H1 (cell line): ENCODE data around the gene FKRP. TPM values are rescaled to one million over a fixed set of nuclear protein-coding genes. Genes with fewer than 3 reads are reported as not detected.
"Not testable (repeated sequence)": the region's sequence is repeated elsewhere in the genome, so short reads cannot be mapped to it uniquely, and the experiment has no call there.

Source experiments
- CTCF ChIA-PET: fragments of 300-600 bp; sonication (Branson Sonifier 250); formaldehyde crosslinking; loops from one replicate; lab custom pipeline; 2021; ENCODE audit not compliant: partially characterized antibody; lab: Charles Lee
- POLR2A ChIA-PET: fragments of 300-600 bp; sonication (Branson Sonifier 250); formaldehyde crosslinking; loops from one replicate; lab custom pipeline; 2021; ENCODE audit warnings: inconsistent platforms; ENCODE audit not compliant: partially characterized antibody; lab: Charles Lee
- DNase-seq, 2 experiments: peaks; one replicate each; pipeline versions ENCODE4 v3.0.0 to v3.0.0-alpha.2; 2010 to 2022; ENCODE audit warnings: low spot score in 2 of 2, low read depth in 1 of 2, mixed read lengths in 1 of 2
- FAIRE-seq: peaks from 2 replicates; lab custom pipeline; 2011; peaks lifted over from hg19 to GRCh38; lab: Jason Lieb, UNC
- H2AFZ ChIP-seq: 2 replicates; pipeline ENCODE4 v1.8.1; 2012; ENCODE audit warnings: low read length, inconsistent platforms
- H2AK5ac ChIP-seq: 2 replicates; pipeline ENCODE4 v1.6.1; 2013; ENCODE audit warnings: low read depth, low read length
- H2BK120ac ChIP-seq: replicated peaks from 2 replicates; pipeline ENCODE3; 2013; ENCODE audit warnings: low read depth, low read length, inconsistent platforms
- H2BK12ac ChIP-seq: 2 replicates; pipeline ENCODE4 v1.6.1; 2013; ENCODE audit warnings: low read depth, low read length
- H2BK15ac ChIP-seq: 2 replicates; pipeline ENCODE4 v1.6.1; 2013; ENCODE audit warnings: low read length
- H2BK20ac ChIP-seq: 2 replicates; pipeline ENCODE4 v1.6.1; 2013; ENCODE audit warnings: low read length
- H2BK5ac ChIP-seq: 2 replicates; pipeline ENCODE4 v1.6.1; 2013; ENCODE audit warnings: low read depth, low read length
- H3K14ac ChIP-seq: 2 replicates; pipeline ENCODE4 v1.6.1; 2013; ENCODE audit warnings: inconsistent platforms; ENCODE audit not compliant: insufficient read length
- H3K18ac ChIP-seq: 2 replicates; pipeline ENCODE4 v1.6.1; 2013; ENCODE audit warnings: low read length; ENCODE audit errors: extremely low read depth
- H3K23ac ChIP-seq: 2 replicates; pipeline ENCODE4 v1.6.1; 2013; ENCODE audit warnings: inconsistent platforms; ENCODE audit not compliant: insufficient read length
- H3K23me2 ChIP-seq: 2 replicates; pipeline ENCODE4 v1.6.1; 2013; ENCODE audit warnings: low read depth, low read length
- H3K27ac ChIP-seq: 2 replicates; pipeline ENCODE4 v1.6.1; 2011; ENCODE audit warnings: low read depth, low read length, inconsistent platforms
- H3K27me3 ChIP-seq, 4 experiments: replicated peaks in 1 of 4; 1 replicate in 1 of 4; 2 replicates in 3 of 4; pipeline versions ENCODE4 v1.6.1 to v1.8.1; 2011 to 2013; ENCODE audit warnings: low read length in 3 of 4, mild to moderate bottlenecking in 3 of 4, inconsistent platforms in 2 of 4, mixed read lengths in 2 of 4, moderate library complexity in 1 of 4; ENCODE audit not compliant: control insufficient read depth in 3 of 4, insufficient read depth in 3 of 4; ENCODE audit errors: extremely low read depth in 1 of 4
- H3K36me3 ChIP-seq, 4 experiments: 2 replicates each; pipeline versions ENCODE4 v1.6.1 to v1.8.1; 2011 to 2013; ENCODE audit warnings: mild to moderate bottlenecking in 4 of 4, low read length in 3 of 4, moderate library complexity in 2 of 4, control low read depth in 1 of 4, inconsistent platforms in 1 of 4; ENCODE audit not compliant: insufficient read depth in 4 of 4, control insufficient read depth in 2 of 4
- H3K4ac ChIP-seq: replicated peaks from 2 replicates; pipeline ENCODE3; 2013; ENCODE audit warnings: low read length, low read depth, mixed read lengths, inconsistent platforms; ENCODE audit not compliant: insufficient read length
- H3K4me1 ChIP-seq, 4 experiments: replicated peaks in 1 of 4; 1 replicate in 1 of 4; 2 replicates in 3 of 4; pipeline versions ENCODE4 v1.6.1 to v1.8.1; 2011 to 2013; ENCODE audit warnings: low read length in 3 of 4, inconsistent platforms in 2 of 4, mixed read lengths in 1 of 4; ENCODE audit not compliant: insufficient read depth in 4 of 4, control insufficient read depth in 3 of 4
- H3K4me2 ChIP-seq, 2 experiments: 2 replicates each; pipeline versions ENCODE4 v1.6.1 to v1.8.1; 2011 to 2013; ENCODE audit warnings: low read depth in 2 of 2, low read length in 2 of 2, control low read depth in 1 of 2, inconsistent platforms in 1 of 2, mild to moderate bottlenecking in 1 of 2; ENCODE audit not compliant: insufficient read depth in 1 of 2
- H3K4me3 ChIP-seq, 4 experiments: fragments of 200-600, 300-600 bp in 1 of 4; sonication (generic), shearing (Covaris generic), sonication (Bioruptor Twin) in 1 of 4; 2 replicates each; pipeline versions ENCODE4 v1.5.1 to v1.8.1; 2011 to 2016; ENCODE audit warnings: low read length in 4 of 4, low read depth in 3 of 4, control low read depth in 2 of 4, inconsistent platforms in 2 of 4, mild to moderate bottlenecking in 2 of 4, mixed read lengths in 1 of 4, moderate library complexity in 1 of 4; ENCODE audit not compliant: insufficient read depth in 2 of 4; ENCODE audit errors: extremely low read depth in 1 of 4
- H3K56ac ChIP-seq: replicated peaks from 2 replicates; pipeline ENCODE3; 2013; ENCODE audit warnings: low read depth, mild to moderate bottlenecking, mixed read lengths, low read length, inconsistent platforms; ENCODE audit not compliant: insufficient read length
- H3K79me1 ChIP-seq: 2 replicates; pipeline ENCODE4 v1.6.1; 2013; ENCODE audit warnings: low read depth, low read length, control low read depth
- H3K79me2 ChIP-seq, 2 experiments: 2 replicates each; pipeline versions ENCODE4 v1.6.1 to v1.8.1; 2012 to 2013; ENCODE audit warnings: low read length in 2 of 2, mild to moderate bottlenecking in 2 of 2, inconsistent platforms in 1 of 2; ENCODE audit not compliant: insufficient read depth in 2 of 2, control insufficient read depth in 1 of 2
- H3K9ac ChIP-seq, 4 experiments: replicated peaks in 1 of 4; 1 replicate in 1 of 4; 2 replicates in 3 of 4; pipeline versions ENCODE4 v1.6.1 to v1.8.1; 2011 to 2013; ENCODE audit warnings: low read depth in 3 of 4, low read length in 3 of 4, control low read depth in 2 of 4, mild to moderate bottlenecking in 2 of 4, moderate library complexity in 2 of 4, inconsistent platforms in 1 of 4; ENCODE audit errors: extremely low read depth in 1 of 4
- H3K9me3 ChIP-seq, 2 experiments: 2 replicates each; pipeline versions ENCODE4 v1.6.1 to v1.8.1; 2012 to 2013; ENCODE audit warnings: mild to moderate bottlenecking in 2 of 2, moderate library complexity in 2 of 2, control low read depth in 1 of 2, inconsistent platforms in 1 of 2, low read depth in 1 of 2, low read length in 1 of 2, mixed read lengths in 1 of 2; ENCODE audit not compliant: insufficient read depth in 2 of 2
- H4K20me1 ChIP-seq, 2 experiments: replicated peaks in 1 of 2; 2 replicates each; pipeline versions ENCODE3 to v1.8.1; 2011 to 2013; ENCODE audit warnings: inconsistent platforms in 2 of 2, low read length in 2 of 2, mild to moderate bottlenecking in 1 of 2; ENCODE audit not compliant: insufficient read depth in 2 of 2, control insufficient read depth in 1 of 2
- H4K5ac ChIP-seq: 2 replicates; pipeline ENCODE4 v1.6.1; 2013; ENCODE audit warnings: low read length, low read depth, mixed read lengths, inconsistent platforms; ENCODE audit not compliant: insufficient read length
- H4K8ac ChIP-seq: 2 replicates; pipeline ENCODE4 v1.8.0; 2013; ENCODE audit warnings: mild to moderate bottlenecking, moderate library complexity, low read length, inconsistent platforms; ENCODE audit not compliant: insufficient read depth; ENCODE audit errors: extremely low read depth
- H4K91ac ChIP-seq: replicated peaks from 2 replicates; pipeline ENCODE3; 2013; ENCODE audit warnings: low read length, mixed read lengths, inconsistent platforms; ENCODE audit not compliant: insufficient read length
- WGBS, 2 experiments: shearing (Covaris generic) in 1 of 2; methylation state at CpG; one replicate each; pipeline versions ENCODE4 v1.1.6 to v1.1.7; 2013 to 2015; ENCODE audit warnings: low lambda C conversion rate in 2 of 2, mixed read lengths in 2 of 2, inconsistent platforms in 1 of 2, low coverage in 1 of 2, missing lambda C conversion rate in 1 of 2; ENCODE audit not compliant: insufficient replicate concordance in 2 of 2, insufficient coverage in 1 of 2, insufficient read length in 1 of 2; ENCODE audit errors: extremely low coverage in 1 of 2, missing lambda C conversion rate in 1 of 2; 5-methylcytosine and 5-hydroxymethylcytosine counted together
- polyA plus RNA-seq, 7 experiments: library from polyadenylated mRNA; depleted of rRNA in 3 of 7; stranded (reverse) in 5 of 7; unstranded in 2 of 7; fragments of >200 nt in 5 of 7; fragments of 200-250 nt in 2 of 7; gene quantifications; 1 replicate in 5 of 7; 2 replicates in 1 of 7; 4 replicates in 1 of 7; pipeline versions ENCODE4 v1.2.1 to v1.2.3, GENCODE V29; 2011 to 2013; ENCODE audit warnings: missing spikeins in 2 of 7, mixed read lengths in 2 of 7
- total RNA-seq: library from RNA; stranded (reverse); fragmentation: NEBNext Ultra II Directional; extraction: Animal tissue kit (Norgen Biotek cat#: 25700); gene quantifications from 2 replicates; pipeline ENCODE4 v1.2.1, GENCODE V29; 2021

FKRP gene
- total and polyA plus RNA-seq, 2 of the 8 experiments (the other 6 are each of a cell fraction or from before 2014, with no cell fraction given): 17.1 to 24.4 TPM

DNA sequence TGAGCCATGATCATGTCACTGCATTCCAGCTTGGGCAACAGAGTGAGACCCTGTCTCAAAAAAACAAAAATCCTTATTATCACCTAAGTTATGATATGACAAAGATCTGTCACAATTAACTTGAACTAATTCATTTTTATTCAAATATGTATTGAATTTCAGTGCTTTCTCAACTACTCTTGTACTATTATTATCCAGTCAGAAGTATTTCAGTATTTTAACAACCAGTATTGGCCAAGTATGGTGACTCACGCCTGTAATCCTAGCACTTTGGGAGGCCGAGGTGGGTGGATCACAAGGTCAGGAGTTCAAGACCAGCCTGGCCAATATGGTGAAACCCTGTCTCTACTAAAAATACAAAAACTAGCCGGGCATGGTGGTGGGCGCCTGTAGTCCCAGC is 15.0 kb downstream of the FKRP start:
- H3K23me2 ChIP-seq, H2BK20ac ChIP-seq, H3K4me3 ChIP-seq, H3K79me2 ChIP-seq, H2AK5ac ChIP-seq, H3K9me3 ChIP-seq, H3K79me1 ChIP-seq, H2BK15ac ChIP-seq, H2BK12ac ChIP-seq, H4K20me1 ChIP-seq, H3K23ac ChIP-seq, H4K91ac ChIP-seq, H3K18ac ChIP-seq, H2BK120ac ChIP-seq, H4K5ac ChIP-seq, H3K4ac ChIP-seq, H3K27me3 ChIP-seq, DNase-seq, H3K14ac ChIP-seq, H2BK5ac ChIP-seq, H3K9ac ChIP-seq, H3K4me2 ChIP-seq, H3K56ac ChIP-seq, H3K4me1 ChIP-seq, H3K36me3 ChIP-seq, H2AFZ ChIP-seq, H3K27ac ChIP-seq, H4K8ac ChIP-seq, FAIRE-seq: not testable (repeated sequence)
- 91% methylated on average over 4 of the region's 4 CpGs; no CpG with 5 or more reads in 1 of the 2 experiments for WGBS, 2 experiments
- ChIA-PET POLR2A (interaction anchor here (1.5 to 4.0 kb wide), 3 partner anchors 12 to 27 kb away, joined by 4 to 14 read pairs (median 5); partner anchors contain the start of gene SLC1A5), CTCF (interaction anchor here (1.0 to 1.2 kb wide), 2 partner anchors 19 to 80 kb away, joined by 3 to 4 read pairs; no protein-coding TSS in a partner anchor)
